ENCODE measurements around the gene COASY. TPM values are rescaled to one million over a fixed set of nuclear protein-coding genes. Genes with fewer than 3 reads are reported as not detected.
A peak's percentile ranks its signal among the peaks of the same experiment; 100 is the strongest.

Gene COASY
- total RNA-seq (100 to 1,000 TPM in 1 of 5 donors, 10 to 100 TPM in 4; 15.6 to 127 (median 43.5) TPM), polyA plus RNA-seq (10 to 100 TPM; 79.6 to 93.4 (median 88.4) TPM)
- long read RNA-seq, donor 1, partial matches to known transcripts: 0 of 2 reads
- long read RNA-seq, donor 1, other reads (novel, unspliced or antisense): 0 of 2 reads
- long read RNA-seq, donor 2, partial matches to known transcripts: 0 of 7 reads
- long read RNA-seq, donor 2, other reads (novel, unspliced or antisense): 0 of 7 reads
- long read RNA-seq, donor 3, partial matches to known transcripts: 0 of 2 reads
- long read RNA-seq, donor 3, other reads (novel, unspliced or antisense): 0 of 2 reads
- long read RNA-seq, donor 4, partial matches to known transcripts: 0 of 3 reads
- long read RNA-seq, donor 4, other reads (novel, unspliced or antisense): 0 of 3 reads
- long read RNA-seq, donor 5, partial matches to known transcripts: 0 of 5 reads
- long read RNA-seq, donor 5, other reads (novel, unspliced or antisense): 0 of 5 reads
- long read RNA-seq, donor 6, transcript COASY-202 (10 exons, 2,071 nt): minor isoform, 6 of 15 reads
- long read RNA-seq, donor 6, transcript COASY-201 (9 exons, 2,458 nt): major isoform, 7 of 15 reads
- long read RNA-seq, donor 6, partial matches to known transcripts: 0 of 15 reads
- long read RNA-seq, donor 6, other reads (novel, unspliced or antisense): 0 of 15 reads
- long read RNA-seq, donor 7, transcript COASY-202 (10 exons, 2,071 nt): major isoform, 5 of 11 reads
- long read RNA-seq, donor 7, transcript COASY-201 (9 exons, 2,458 nt): major isoform, 5 of 11 reads
- long read RNA-seq, donor 7, partial matches to known transcripts: 0 of 11 reads
- long read RNA-seq, donor 7, other reads (novel, unspliced or antisense): 0 of 11 reads
- long read RNA-seq, donor 8, partial matches to known transcripts: 0 of 3 reads
- long read RNA-seq, donor 8, other reads (novel, unspliced or antisense): 0 of 3 reads
- long read RNA-seq, donor 9, partial matches to known transcripts: 6 of 7 reads
- long read RNA-seq, donor 9, other reads (novel, unspliced or antisense): 0 of 7 reads
- long read RNA-seq, donor 10, partial matches to known transcripts: 0 of 7 reads
- long read RNA-seq, donor 10, other reads (novel, unspliced or antisense): 0 of 7 reads

GRCh38 chr17:42561897-42562387 lies at the start of gene COASY:
Gene COASY, plus strand, starts transcription at chr17:42562148. Its CDS starts 475 bp downstream, at chr17:42562623.
- Histone ChIP-seq H3K27ac (peak within 1 kb of the TSS; percentile 91 to 95 (median 94)), H3K36me3 (peaks cover 22 to 29% (median 23%) of the 10 kb centered on the region in 4 donors), H3K27me3 (no peaks in the 10 kb centered on the region), H3K9me3 (no peaks in the 10 kb centered on the region), H3K4me1 (peaks cover 35 to 54% (median 52%) of the 10 kb centered on the region in 4 donors), H3K4me3 (peak within 1 kb of the TSS; percentile 77 to 97 (median 93))
- intact Hi-C loops (cut with DNase I; ENCODE audit: low total_unique reads): no loop called here
- TF ChIP-seq POLR2AphosphoS5 (IDR thresholded peaks at IDR 0.05) (peak; percentile 92 to 98 (median 94)), POLR2A (IDR thresholded peaks at IDR 0.05) (peak in 1 of 4 donors; percentile 43), EP300 (IDR thresholded peaks at IDR 0.05) (no peak)
- TF ChIP-seq, protein P1, sequence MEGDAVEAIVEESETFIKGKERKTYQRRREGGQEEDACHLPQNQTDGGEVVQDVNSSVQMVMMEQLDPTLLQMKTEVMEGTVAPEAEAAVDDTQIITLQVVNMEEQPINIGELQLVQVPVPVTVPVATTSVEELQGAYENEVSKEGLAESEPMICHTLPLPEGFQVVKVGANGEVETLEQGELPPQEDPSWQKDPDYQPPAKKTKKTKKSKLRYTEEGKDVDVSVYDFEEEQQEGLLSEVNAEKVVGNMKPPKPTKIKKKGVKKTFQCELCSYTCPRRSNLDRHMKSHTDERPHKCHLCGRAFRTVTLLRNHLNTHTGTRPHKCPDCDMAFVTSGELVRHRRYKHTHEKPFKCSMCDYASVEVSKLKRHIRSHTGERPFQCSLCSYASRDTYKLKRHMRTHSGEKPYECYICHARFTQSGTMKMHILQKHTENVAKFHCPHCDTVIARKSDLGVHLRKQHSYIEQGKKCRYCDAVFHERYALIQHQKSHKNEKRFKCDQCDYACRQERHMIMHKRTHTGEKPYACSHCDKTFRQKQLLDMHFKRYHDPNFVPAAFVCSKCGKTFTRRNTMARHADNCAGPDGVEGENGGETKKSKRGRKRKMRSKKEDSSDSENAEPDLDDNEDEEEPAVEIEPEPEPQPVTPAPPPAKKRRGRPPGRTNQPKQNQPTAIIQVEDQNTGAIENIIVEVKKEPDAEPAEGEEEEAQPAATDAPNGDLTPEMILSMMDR (IDR thresholded peaks at IDR 0.05): no peak
- peak; percentile 96 to 98 for DNase-seq
- WGBS, 5 donors: 0 to 1% (median 0%) methylated on average over 21 to 26 of the region's 26 CpGs

- H3K27ac ChIP-seq: peak overlapping the region; percentile 67 to 93 (median 75)
- H3K36me3 ChIP-seq: peaks cover 40 to 67% (median 60%) of the 10 kb centered on the region in 4 donors
- peaks cover 24 to 57% (median 46%) of the 10 kb centered on the region in 4 donors for H3K4me1 ChIP-seq
- intact Hi-C loops (cut with DNase I; ENCODE audit: low total_unique reads): loop anchor here (10.0 kb wide), 1 partner anchor 187 kb away; no protein-coding TSS in a partner anchor
- no peak overlapping the region for H3K4me3 ChIP-seq
- TF ChIP-seq, protein P1 (IDR thresholded peaks at IDR 0.05): no peak
- TF ChIP-seq POLR2AphosphoS5 (IDR thresholded peaks at IDR 0.05) (no peak), POLR2A (IDR thresholded peaks at IDR 0.05) (no peak), EP300 (IDR thresholded peaks at IDR 0.05) (no peak)
- H3K27me3 ChIP-seq: no peaks in the 10 kb centered on the region
- H3K9me3 ChIP-seq: no peaks in the 10 kb centered on the region
- 63 to 81% (median 66%) methylated on average over 9 of the region's 9 CpGs for WGBS, 5 donors
- no peak for DNase-seq
Observed at GRCh38 chr17:42512246-42512645, 49.7 kb upstream of the COASY start.

GRCh38 chr17:42512733-42513251 lies 49.2 kb upstream of the COASY start:
- intact Hi-C loops (cut with DNase I; ENCODE audit: low total_unique reads): loop anchor here (10.0 kb wide), 1 partner anchor 188 kb away; no protein-coding TSS in a partner anchor
- no peaks in the 10 kb centered on the region for H3K27me3 ChIP-seq
- H3K4me1 ChIP-seq: peaks cover 30 to 60% (median 52%) of the 10 kb centered on the region in 4 donors
- no peak overlapping the region for H3K4me3 ChIP-seq
- no peaks in the 10 kb centered on the region for H3K9me3 ChIP-seq
- 19 to 35% (median 29%) methylated on average over 6 of the region's 6 CpGs for WGBS, 5 donors
- TF ChIP-seq POLR2AphosphoS5 (IDR thresholded peaks at IDR 0.05) (peak in 2 of 3 donors; percentile 8 to 23), POLR2A (IDR thresholded peaks at IDR 0.05) (no peak)
- DNase-seq: peak in 1 of 2 donors; percentile 46
- peaks cover 36 to 62% (median 55%) of the 10 kb centered on the region in 4 donors for H3K36me3 ChIP-seq
- H3K27ac ChIP-seq: peak overlapping the region; percentile 67 to 93 (median 75)

GRCh38 chr17:42513686-42514085 lies 48.3 kb upstream of the COASY start:
- TF ChIP-seq POLR2A (IDR thresholded peaks at IDR 0.05) (no peak), POLR2AphosphoS5 (IDR thresholded peaks at IDR 0.05) (no peak), EP300 (IDR thresholded peaks at IDR 0.05) (no peak)
- TF ChIP-seq, protein P1 (IDR thresholded peaks at IDR 0.05): no peak
- DNase-seq: no peak
- Histone ChIP-seq H3K27me3 (no peaks in the 10 kb centered on the region), H3K36me3 (peaks cover 27 to 53% (median 46%) of the 10 kb centered on the region in 4 donors), H3K27ac (peak overlapping the region; percentile 56 to 93 (median 75)), H3K4me3 (no peak overlapping the region), H3K4me1 (peaks cover 39 to 69% (median 60%) of the 10 kb centered on the region in 4 donors), H3K9me3 (no peaks in the 10 kb centered on the region)
- WGBS, 5 donors: 90 to 93% (median 92%) methylated on average over 10 to 11 of the region's 11 CpGs
- intact Hi-C loops (cut with DNase I; ENCODE audit: low total_unique reads): loop anchor here (10.0 kb wide), 1 partner anchor 189 kb away; no protein-coding TSS in a partner anchor
